Measurements from ENCODE around the gene LPXN.
A peak's percentile ranks its signal among the peaks of the same experiment; 100 is the strongest.

LPXN gene

GRCh38 chr11:58511636-58512035 lies 64.0 kb downstream of the LPXN start:
- no peak for DNase-seq

- no peak for DNase-seq
Measured at GRCh38 chr11:58509748-58510147, 65.9 kb downstream of the LPXN start.

GRCh38 chr11:58508814-58509213 lies 66.8 kb downstream of the LPXN start:
- no peak for DNase-seq

GRCh38 chr11:58508005-58508404 lies 67.7 kb downstream of the LPXN start, which contains the start of gene OR5B21:
Gene OR5B21, minus strand, starts transcription at chr11:58508105. Its CDS starts 0 bp downstream, at chr11:58508105.
- DNase-seq: no peak

GRCh38 chr11:58507355-58507754 lies 68.3 kb downstream of the LPXN start:
- no peak for DNase-seq

GRCh38 chr11:58506935-58507334 lies 68.7 kb downstream of the LPXN start:
- DNase-seq: no peak

- no peak for DNase-seq
Measured at GRCh38 chr11:58505849-58506248, 69.8 kb downstream of the LPXN start.

- DNase-seq: no peak
Measured at GRCh38 chr11:58504232-58504631, 71.4 kb downstream of the LPXN start.

- DNase-seq: no peak
Measured at GRCh38 chr11:58503361-58503856, 72.2 kb downstream of the LPXN start.

- DNase-seq: no peak
Measured at GRCh38 chr11:58502004-58502403, 73.7 kb downstream of the LPXN start.

GRCh38 chr11:58498464-58498863 lies 77.2 kb downstream of the LPXN start:
- DNase-seq: no peak

- DNase-seq: no peak
Measured at GRCh38 chr11:58497951-58498350, 77.7 kb downstream of the LPXN start.

GRCh38 chr11:58495906-58496305 lies 79.8 kb downstream of the LPXN start:
- peak; percentile 1 for DNase-seq

- no peak for DNase-seq
Measured at GRCh38 chr11:58494101-58494500, 81.6 kb downstream of the LPXN start.

GRCh38 chr11:58493676-58494075 lies 82.0 kb downstream of the LPXN start:
- DNase-seq: no peak

GRCh38 chr11:58490827-58491226 lies 84.8 kb downstream of the LPXN start:
- no peak for DNase-seq

- DNase-seq: no peak
Measured at GRCh38 chr11:58487170-58487569, 88.5 kb downstream of the LPXN start.

GRCh38 chr11:58485961-58486360 lies 89.7 kb downstream of the LPXN start:
- DNase-seq: no peak
